Loucy (cell line): ENCODE data around the gene IGLL1.

ENCODE experiments used
- CTCF ChIP-seq: fragments of 200-600 bp; sonication (generic); conservative IDR thresholded peaks from 2 replicates; pipeline ENCODE4 v1.5.1; 2014; ENCODE audit warnings: mild to moderate bottlenecking, antibody characterized with exemption, low read length
- EZH2phosphoT487 ChIP-seq: fragments of 200-600 bp; IDR thresholded peaks from 2 replicates; pipeline ENCODE4 v1.6.1; 2018; ENCODE audit warnings: antibody characterized with exemption, mild to moderate bottlenecking, moderate library complexity, borderline replicate concordance

- TF ChIP-seq CTCF (no peak), EZH2phosphoT487 (no peak)
Measured at GRCh38 chr22:23622634-23623033, 42.5 kb upstream of the IGLL1 start.
